Measurements from ENCODE around the gene NMU. TPM values are rescaled to one million over a fixed set of nuclear protein-coding genes. Genes with fewer than 3 reads are reported as not detected.

NMU gene
- total RNA-seq, 1 experiment from 2014 or later = 22.6 TPM

DNA sequence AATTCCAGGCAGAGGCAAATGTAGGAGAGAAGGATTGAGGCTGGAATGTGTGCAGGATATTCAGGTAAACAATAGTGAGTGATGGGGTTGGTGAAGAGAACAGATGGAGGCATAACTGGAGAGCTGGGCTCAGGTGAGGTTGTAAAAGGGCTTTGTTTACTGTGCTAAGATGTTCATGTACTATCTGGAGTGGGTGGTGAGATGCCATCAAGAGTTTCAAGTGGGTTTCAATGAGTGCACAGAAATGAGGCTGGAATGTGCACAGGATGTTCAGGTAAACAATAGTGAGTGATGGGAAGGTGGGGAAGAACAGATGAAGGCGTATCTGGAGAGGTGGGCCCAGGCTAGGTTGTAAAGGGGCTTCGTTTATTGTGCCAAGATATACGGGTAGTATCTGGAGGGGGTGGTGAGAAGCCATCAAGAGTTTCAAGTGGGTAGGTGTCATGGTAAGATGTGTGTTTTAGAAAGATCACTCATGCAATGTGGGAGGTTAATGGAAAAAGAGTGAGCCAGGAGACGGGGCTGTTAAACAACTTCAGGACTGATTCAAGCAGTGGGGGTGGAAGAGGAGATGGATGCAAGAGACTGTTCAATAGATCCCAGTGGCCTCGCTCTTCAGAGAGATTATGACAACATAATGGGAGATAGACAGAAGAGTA, 25.4 kb upstream of the NMU start:
- ChIA-PET CTCF (no interaction called here), POLR2A (ENCODE audit: unreplicated experiment) (no interaction called here)
- Histone ChIP-seq H3K27ac (no peak overlapping the region), H3K27me3 (ENCODE audit: insufficient read depth, low read depth) (no peaks in the 10 kb centered on the region), H3K79me2 (ENCODE audit: low read depth) (no peaks in the 10 kb centered on the region), H3K36me3 (ENCODE audit: low read depth) (no peaks in the 10 kb centered on the region), H3K4me3 (no peak overlapping the region), H3K9me2 (ENCODE audit: insufficient read depth) (no peaks in the 10 kb centered on the region), H3K4me1 (replicated peaks; ENCODE audit: insufficient read depth) (no peaks in the 10 kb centered on the region), H3F3A (ENCODE audit: insufficient read depth, low read depth) (no peaks in the 10 kb centered on the region), H3K9me3 (ENCODE audit: insufficient read depth, low read depth) (no peaks in the 10 kb centered on the region), H4K20me1 (ENCODE audit: insufficient read depth) (no peaks in the 10 kb centered on the region), H2AFZ (no peak overlapping the region), H3K4me2 (no peak overlapping the region)
- intact Hi-C loops (cut with micrococcal nuclease; ENCODE audit: unreplicated experiment) = no loop called here
- TF ChIP-seq EZH2 (IDR thresholded peaks at IDR 0.05; ENCODE audit: low read depth) (no peak), CTCF (conservative IDR thresholded peaks at IDR 0.05) (no peak)
- DNase-seq = no peak
- no TSS peak for BruUV-seq (replicated peaks)

GRCh38 chr4:55658657-55659056, 22.6 kb upstream of the NMU start:
- Histone ChIP-seq H3K36me3 (ENCODE audit: low read depth) (no peaks in the 10 kb centered on the region), H3F3A (ENCODE audit: insufficient read depth, low read depth) (no peaks in the 10 kb centered on the region), H4K20me1 (ENCODE audit: insufficient read depth) (no peaks in the 10 kb centered on the region), H3K4me2 (no peak overlapping the region), H2AFZ (no peak overlapping the region), H3K79me2 (ENCODE audit: low read depth) (no peaks in the 10 kb centered on the region), H3K9me3 (ENCODE audit: insufficient read depth, low read depth) (no peaks in the 10 kb centered on the region), H3K27me3 (ENCODE audit: insufficient read depth, low read depth) (no peaks in the 10 kb centered on the region), H3K4me3 (no peak overlapping the region), H3K27ac (no peak overlapping the region), H3K9me2 (ENCODE audit: insufficient read depth) (no peaks in the 10 kb centered on the region), H3K4me1 (replicated peaks; ENCODE audit: insufficient read depth) (no peaks in the 10 kb centered on the region)
- no peak for TF ChIP-seq EZH2 (IDR thresholded peaks at IDR 0.05; ENCODE audit: low read depth)
- no peak for TF ChIP-seq CTCF (conservative IDR thresholded peaks at IDR 0.05)
- intact Hi-C loops (cut with micrococcal nuclease; ENCODE audit: unreplicated experiment) = no loop called here
- BruUV-seq (replicated peaks) = no TSS peak
- ChIA-PET POLR2A (ENCODE audit: unreplicated experiment) (no interaction called here), CTCF (no interaction called here)
- no peak for DNase-seq

- intact Hi-C loops (cut with micrococcal nuclease; ENCODE audit: unreplicated experiment) = loop anchor here (5.0 kb wide), 1 partner anchor 677 kb away; no protein-coding TSS in a partner anchor
- H3K4me3 ChIP-seq = no peak overlapping the region
- DNase-seq = no peak
- ChIA-PET POLR2A (ENCODE audit: unreplicated experiment) (no interaction called here), CTCF (no interaction called here)
- TF ChIP-seq CTCF (conservative IDR thresholded peaks at IDR 0.05) = no peak
- no peak for TF ChIP-seq EZH2 (IDR thresholded peaks at IDR 0.05; ENCODE audit: low read depth)
- H3K4me2 ChIP-seq = no peak overlapping the region
- no peaks in the 10 kb centered on the region for H4K20me1 ChIP-seq (ENCODE audit: insufficient read depth)
- no peak overlapping the region for H2AFZ ChIP-seq
- H3F3A ChIP-seq (ENCODE audit: insufficient read depth, low read depth) = no peaks in the 10 kb centered on the region
- H3K9me2 ChIP-seq (ENCODE audit: insufficient read depth) = no peaks in the 10 kb centered on the region
- H3K27ac ChIP-seq = no peak overlapping the region
- no peaks in the 10 kb centered on the region for H3K27me3 ChIP-seq (ENCODE audit: insufficient read depth, low read depth)
- no peaks in the 10 kb centered on the region for H3K4me1 ChIP-seq (replicated peaks; ENCODE audit: insufficient read depth)
- H3K9me3 ChIP-seq (ENCODE audit: insufficient read depth, low read depth) = no peaks in the 10 kb centered on the region
- no TSS peak for BruUV-seq (replicated peaks)
- H3K79me2 ChIP-seq (ENCODE audit: low read depth) = no peaks in the 10 kb centered on the region
- H3K36me3 ChIP-seq (ENCODE audit: low read depth) = no peaks in the 10 kb centered on the region
These were observed 18.0 kb upstream of the NMU start for GRCh38 chr4:55654131-55654530.
